SU-DHL-6 (cell line): ENCODE results near the gene PHC1.

Experiments
- CTCF ChIP-seq: fragments of 200-600 bp; sonication (generic); IDR thresholded peaks from one replicate; pipeline ENCODE4 v1.5.1; 2017; ENCODE audit warnings: antibody characterized with exemption, mild to moderate bottlenecking, low read length, moderate library complexity; ENCODE audit not compliant: insufficient read depth, poor library complexity, severe bottlenecking
- EZH2phosphoT487 ChIP-seq: fragments of 200-600 bp; sonication (generic), shearing (Covaris generic); conservative IDR thresholded peaks from 2 replicates; pipeline ENCODE4 v1.6.1; 2018; ENCODE audit warnings: mild to moderate bottlenecking, antibody characterized with exemption, low read length, moderate library complexity, mixed read lengths

- no peak for TF ChIP-seq CTCF
- TF ChIP-seq EZH2phosphoT487: no peak
Measured at GRCh38 chr12:8867786-8868185, 46.5 kb upstream of the PHC1 start.
